ENCODE data around the gene PUSL1. TPM values are rescaled to one million over a fixed set of nuclear protein-coding genes. Genes with fewer than 3 reads are reported as not detected.

The PUSL1 gene
- total and polyA plus RNA-seq, 2 donors (not counting 3 experiments of a cell fraction or from before 2014, with no cell fraction given), result 18.8 to 27.3 TPM

DNA sequence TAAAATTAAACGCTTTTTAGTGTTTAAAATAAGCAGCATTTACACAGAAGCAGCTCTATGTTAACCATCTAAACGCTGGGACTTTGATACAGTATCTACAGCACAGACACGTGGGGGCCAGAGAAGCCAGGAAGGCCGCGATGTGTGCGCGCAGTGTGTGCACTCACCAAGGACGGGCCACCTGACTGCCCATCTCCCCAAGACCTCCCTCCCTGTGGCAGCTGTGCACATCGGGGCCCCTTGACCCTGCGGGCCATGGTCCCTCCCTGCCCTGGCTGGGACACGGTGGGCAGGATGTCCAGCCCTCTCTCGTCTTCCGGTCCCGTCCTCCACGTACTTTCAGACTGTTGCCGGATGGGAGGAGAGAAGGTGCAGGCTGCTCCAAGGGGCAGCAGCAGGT, 26.9 kb downstream of the PUSL1 start:
- DNase-seq (ENCODE audit: low read depth, low spot score) (no peak), FAIRE-seq (no peak)
- BruUV-seq (replicated peaks), result TSS peak; percentile 50

More for the DNA sequence above, 26.9 kb downstream of the PUSL1 start:
- Histone ChIP-seq H4K20me1 (replicated peaks; ENCODE audit: control insufficient read depth, extremely low read depth, insufficient read depth, low read length) (no peaks in the 10 kb centered on the region), H3K27me3 (ENCODE audit: control insufficient read depth in 2 of 2, insufficient read depth in 2 of 2, low read length in 2 of 2) (no peaks in the 10 kb centered on the region), H3K9me1 (replicated peaks; ENCODE audit: control insufficient read depth, extremely low read depth, insufficient read depth, low read length) (no peaks in the 10 kb centered on the region), H3K9me3 (replicated peaks; ENCODE audit: control insufficient read depth, insufficient read depth, low read length) (no peaks in the 10 kb centered on the region), H3K4me2 (ENCODE audit: insufficient read depth, low read length) (no peak overlapping the region), H3K9ac (replicated peaks; ENCODE audit: extremely low read depth, insufficient read depth, low read length) (no peak overlapping the region), H3K36me3 (ENCODE audit: control insufficient read depth in 2 of 2, extremely low read depth in 1 of 2, insufficient read depth in 2 of 2, low read length in 2 of 2) (peaks cover 0 to 10% of the 10 kb centered on the region in 2 experiments), H3K79me2 (ENCODE audit: control insufficient read depth, insufficient read depth, low read length) (no peaks in the 10 kb centered on the region), H3K4me3 (replicated peaks in 1 of 3; ENCODE audit: insufficient read depth in 1 of 3, low read depth in 1 of 3, low read length in 3 of 3) (no peak overlapping the region), H3K27ac (ENCODE audit: insufficient read depth, low read depth, low read length) (no peak overlapping the region), H3K4me1 (ENCODE audit: control insufficient read depth, extremely low read depth, insufficient read depth, low read length) (no peaks in the 10 kb centered on the region), H2AFZ (ENCODE audit: low read depth, low read length) (no peak overlapping the region)
- intact Hi-C loops (cut with micrococcal nuclease), result no loop called here
- ChIA-PET CTCF (interaction anchor here (0.9 kb wide), 1 partner anchor 169 kb away, joined by 3 read pairs; no protein-coding TSS in a partner anchor), POLR2A (no interaction called here)
- TF ChIP-seq, protein P1, sequence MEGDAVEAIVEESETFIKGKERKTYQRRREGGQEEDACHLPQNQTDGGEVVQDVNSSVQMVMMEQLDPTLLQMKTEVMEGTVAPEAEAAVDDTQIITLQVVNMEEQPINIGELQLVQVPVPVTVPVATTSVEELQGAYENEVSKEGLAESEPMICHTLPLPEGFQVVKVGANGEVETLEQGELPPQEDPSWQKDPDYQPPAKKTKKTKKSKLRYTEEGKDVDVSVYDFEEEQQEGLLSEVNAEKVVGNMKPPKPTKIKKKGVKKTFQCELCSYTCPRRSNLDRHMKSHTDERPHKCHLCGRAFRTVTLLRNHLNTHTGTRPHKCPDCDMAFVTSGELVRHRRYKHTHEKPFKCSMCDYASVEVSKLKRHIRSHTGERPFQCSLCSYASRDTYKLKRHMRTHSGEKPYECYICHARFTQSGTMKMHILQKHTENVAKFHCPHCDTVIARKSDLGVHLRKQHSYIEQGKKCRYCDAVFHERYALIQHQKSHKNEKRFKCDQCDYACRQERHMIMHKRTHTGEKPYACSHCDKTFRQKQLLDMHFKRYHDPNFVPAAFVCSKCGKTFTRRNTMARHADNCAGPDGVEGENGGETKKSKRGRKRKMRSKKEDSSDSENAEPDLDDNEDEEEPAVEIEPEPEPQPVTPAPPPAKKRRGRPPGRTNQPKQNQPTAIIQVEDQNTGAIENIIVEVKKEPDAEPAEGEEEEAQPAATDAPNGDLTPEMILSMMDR (IDR thresholded peaks at IDR 0.05; ENCODE audit: extremely low read depth in 1 of 2, insufficient read depth in 1 of 2, low read depth in 1 of 2, low read length in 2 of 2), result no peak
- no peak for TF ChIP-seq POLR2A (IDR thresholded peaks at IDR 0.05; ENCODE audit: low read depth, low read length)
- TF ChIP-seq EZH2 (IDR thresholded peaks at IDR 0.05; ENCODE audit: borderline replicate concordance, low read depth, low read length, severe bottlenecking), result no peak
- no peak for TF ChIP-seq GATA2 (IDR thresholded peaks at IDR 0.05; ENCODE audit: insufficient read depth, insufficient read length, low read depth, low read length)
- TF ChIP-seq POLR2AphosphoS5 (IDR thresholded peaks at IDR 0.05; ENCODE audit: insufficient read depth, low read depth, low read length), result no peak
- TF ChIP-seq, protein P2, sequence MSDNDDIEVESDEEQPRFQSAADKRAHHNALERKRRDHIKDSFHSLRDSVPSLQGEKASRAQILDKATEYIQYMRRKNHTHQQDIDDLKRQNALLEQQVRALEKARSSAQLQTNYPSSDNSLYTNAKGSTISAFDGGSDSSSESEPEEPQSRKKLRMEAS (IDR thresholded peaks at IDR 0.05; ENCODE audit: insufficient read depth, insufficient read length), result no peak
- TF ChIP-seq MYC (IDR thresholded peaks at IDR 0.05; ENCODE audit: low read depth, low read length), result no peak
- no peak for TF ChIP-seq JUN (IDR thresholded peaks at IDR 0.05; ENCODE audit: borderline replicate concordance, insufficient read depth, insufficient read length, low read depth)
- dilution Hi-C loops (cut with MboI; ENCODE audit: extremely low pct_ligation_motif_present, low sequenced_read_pairs), result no loop called here
